H1 (cell line): ENCODE results near the gene TBRG4. TPM values are rescaled to one million over a fixed set of nuclear protein-coding genes. Genes with fewer than 3 reads are reported as not detected.

Experiments
- CTCF ChIA-PET: fragments of 300-600 bp; sonication (Branson Sonifier 250); formaldehyde crosslinking; loops from one replicate; lab custom pipeline; 2021; ENCODE audit not compliant: partially characterized antibody; lab: Charles Lee
- POLR2A ChIA-PET: fragments of 300-600 bp; sonication (Branson Sonifier 250); formaldehyde crosslinking; loops from one replicate; lab custom pipeline; 2021; ENCODE audit warnings: inconsistent platforms; ENCODE audit not compliant: partially characterized antibody; lab: Charles Lee
- DNase-seq, 2 experiments: peaks; one replicate each; pipeline versions ENCODE4 v3.0.0 to v3.0.0-alpha.2; 2010 to 2022; ENCODE audit warnings: low spot score in 2 of 2, low read depth in 1 of 2, mixed read lengths in 1 of 2
- FAIRE-seq: peaks from 2 replicates; lab custom pipeline; 2011; peaks lifted over from hg19 to GRCh38; lab: Jason Lieb, UNC
- H2AFZ ChIP-seq: 2 replicates; pipeline ENCODE4 v1.8.1; 2012; ENCODE audit warnings: low read length, inconsistent platforms
- H2AK5ac ChIP-seq: 2 replicates; pipeline ENCODE4 v1.6.1; 2013; ENCODE audit warnings: low read depth, low read length
- H2BK120ac ChIP-seq: replicated peaks from 2 replicates; pipeline ENCODE3; 2013; ENCODE audit warnings: low read depth, low read length, inconsistent platforms
- H2BK12ac ChIP-seq: 2 replicates; pipeline ENCODE4 v1.6.1; 2013; ENCODE audit warnings: low read depth, low read length
- H2BK15ac ChIP-seq: 2 replicates; pipeline ENCODE4 v1.6.1; 2013; ENCODE audit warnings: low read length
- H2BK20ac ChIP-seq: 2 replicates; pipeline ENCODE4 v1.6.1; 2013; ENCODE audit warnings: low read length
- H2BK5ac ChIP-seq: 2 replicates; pipeline ENCODE4 v1.6.1; 2013; ENCODE audit warnings: low read depth, low read length
- H3K14ac ChIP-seq: 2 replicates; pipeline ENCODE4 v1.6.1; 2013; ENCODE audit warnings: inconsistent platforms; ENCODE audit not compliant: insufficient read length
- H3K18ac ChIP-seq: 2 replicates; pipeline ENCODE4 v1.6.1; 2013; ENCODE audit warnings: low read length; ENCODE audit errors: extremely low read depth
- H3K23ac ChIP-seq: 2 replicates; pipeline ENCODE4 v1.6.1; 2013; ENCODE audit warnings: inconsistent platforms; ENCODE audit not compliant: insufficient read length
- H3K23me2 ChIP-seq: 2 replicates; pipeline ENCODE4 v1.6.1; 2013; ENCODE audit warnings: low read depth, low read length
- H3K27ac ChIP-seq: 2 replicates; pipeline ENCODE4 v1.6.1; 2011; ENCODE audit warnings: low read depth, low read length, inconsistent platforms
- H3K27me3 ChIP-seq, 4 experiments: replicated peaks in 1 of 4; 1 replicate in 1 of 4; 2 replicates in 3 of 4; pipeline versions ENCODE4 v1.6.1 to v1.8.1; 2011 to 2013; ENCODE audit warnings: low read length in 3 of 4, mild to moderate bottlenecking in 3 of 4, inconsistent platforms in 2 of 4, mixed read lengths in 2 of 4, moderate library complexity in 1 of 4; ENCODE audit not compliant: control insufficient read depth in 3 of 4, insufficient read depth in 3 of 4; ENCODE audit errors: extremely low read depth in 1 of 4
- H3K36me3 ChIP-seq, 4 experiments: 2 replicates each; pipeline versions ENCODE4 v1.6.1 to v1.8.1; 2011 to 2013; ENCODE audit warnings: mild to moderate bottlenecking in 4 of 4, low read length in 3 of 4, moderate library complexity in 2 of 4, control low read depth in 1 of 4, inconsistent platforms in 1 of 4; ENCODE audit not compliant: insufficient read depth in 4 of 4, control insufficient read depth in 2 of 4
- H3K4ac ChIP-seq: replicated peaks from 2 replicates; pipeline ENCODE3; 2013; ENCODE audit warnings: low read length, low read depth, mixed read lengths, inconsistent platforms; ENCODE audit not compliant: insufficient read length
- H3K4me1 ChIP-seq, 4 experiments: replicated peaks in 1 of 4; 1 replicate in 1 of 4; 2 replicates in 3 of 4; pipeline versions ENCODE4 v1.6.1 to v1.8.1; 2011 to 2013; ENCODE audit warnings: low read length in 3 of 4, inconsistent platforms in 2 of 4, mixed read lengths in 1 of 4; ENCODE audit not compliant: insufficient read depth in 4 of 4, control insufficient read depth in 3 of 4
- H3K4me2 ChIP-seq, 2 experiments: 2 replicates each; pipeline versions ENCODE4 v1.6.1 to v1.8.1; 2011 to 2013; ENCODE audit warnings: low read depth in 2 of 2, low read length in 2 of 2, control low read depth in 1 of 2, inconsistent platforms in 1 of 2, mild to moderate bottlenecking in 1 of 2; ENCODE audit not compliant: insufficient read depth in 1 of 2
- H3K4me3 ChIP-seq, 4 experiments: fragments of 200-600, 300-600 bp in 1 of 4; sonication (generic), shearing (Covaris generic), sonication (Bioruptor Twin) in 1 of 4; 2 replicates each; pipeline versions ENCODE4 v1.5.1 to v1.8.1; 2011 to 2016; ENCODE audit warnings: low read length in 4 of 4, low read depth in 3 of 4, control low read depth in 2 of 4, inconsistent platforms in 2 of 4, mild to moderate bottlenecking in 2 of 4, mixed read lengths in 1 of 4, moderate library complexity in 1 of 4; ENCODE audit not compliant: insufficient read depth in 2 of 4; ENCODE audit errors: extremely low read depth in 1 of 4
- H3K56ac ChIP-seq: replicated peaks from 2 replicates; pipeline ENCODE3; 2013; ENCODE audit warnings: low read depth, mild to moderate bottlenecking, mixed read lengths, low read length, inconsistent platforms; ENCODE audit not compliant: insufficient read length
- H3K79me1 ChIP-seq: 2 replicates; pipeline ENCODE4 v1.6.1; 2013; ENCODE audit warnings: low read depth, low read length, control low read depth
- H3K79me2 ChIP-seq, 2 experiments: 2 replicates each; pipeline versions ENCODE4 v1.6.1 to v1.8.1; 2012 to 2013; ENCODE audit warnings: low read length in 2 of 2, mild to moderate bottlenecking in 2 of 2, inconsistent platforms in 1 of 2; ENCODE audit not compliant: insufficient read depth in 2 of 2, control insufficient read depth in 1 of 2
- H3K9ac ChIP-seq, 4 experiments: replicated peaks in 1 of 4; 1 replicate in 1 of 4; 2 replicates in 3 of 4; pipeline versions ENCODE4 v1.6.1 to v1.8.1; 2011 to 2013; ENCODE audit warnings: low read depth in 3 of 4, low read length in 3 of 4, control low read depth in 2 of 4, mild to moderate bottlenecking in 2 of 4, moderate library complexity in 2 of 4, inconsistent platforms in 1 of 4; ENCODE audit errors: extremely low read depth in 1 of 4
- H3K9me3 ChIP-seq, 2 experiments: 2 replicates each; pipeline versions ENCODE4 v1.6.1 to v1.8.1; 2012 to 2013; ENCODE audit warnings: mild to moderate bottlenecking in 2 of 2, moderate library complexity in 2 of 2, control low read depth in 1 of 2, inconsistent platforms in 1 of 2, low read depth in 1 of 2, low read length in 1 of 2, mixed read lengths in 1 of 2; ENCODE audit not compliant: insufficient read depth in 2 of 2
- H4K20me1 ChIP-seq, 2 experiments: replicated peaks in 1 of 2; 2 replicates each; pipeline versions ENCODE3 to v1.8.1; 2011 to 2013; ENCODE audit warnings: inconsistent platforms in 2 of 2, low read length in 2 of 2, mild to moderate bottlenecking in 1 of 2; ENCODE audit not compliant: insufficient read depth in 2 of 2, control insufficient read depth in 1 of 2
- H4K5ac ChIP-seq: 2 replicates; pipeline ENCODE4 v1.6.1; 2013; ENCODE audit warnings: low read length, low read depth, mixed read lengths, inconsistent platforms; ENCODE audit not compliant: insufficient read length
- H4K8ac ChIP-seq: 2 replicates; pipeline ENCODE4 v1.8.0; 2013; ENCODE audit warnings: mild to moderate bottlenecking, moderate library complexity, low read length, inconsistent platforms; ENCODE audit not compliant: insufficient read depth; ENCODE audit errors: extremely low read depth
- H4K91ac ChIP-seq: replicated peaks from 2 replicates; pipeline ENCODE3; 2013; ENCODE audit warnings: low read length, mixed read lengths, inconsistent platforms; ENCODE audit not compliant: insufficient read length
- BACH1 ChIP-seq: IDR thresholded peaks from 2 replicates; pipeline ENCODE4 v1.6.1; 2012; ENCODE audit warnings: low read length, improper control_type of control experiment
- BCL11A ChIP-seq, 2 experiments: IDR thresholded peaks; one replicate each; pipeline ENCODE4 v1.6.1; 2011; ENCODE audit warnings: low read depth in 2 of 2, low read length in 2 of 2, mild to moderate bottlenecking in 2 of 2
- FOSL1 ChIP-seq: IDR thresholded peaks from 2 replicates; pipeline ENCODE4 v1.6.1; 2011; ENCODE audit warnings: mild to moderate bottlenecking, low read depth, low read length, moderate library complexity; ENCODE audit not compliant: insufficient read depth
- GABPA ChIP-seq: IDR thresholded peaks from 2 replicates; pipeline ENCODE4 v1.6.1; 2011; ENCODE audit warnings: mild to moderate bottlenecking, low read length, moderate library complexity, borderline replicate concordance; ENCODE audit not compliant: insufficient read depth
- GTF2F1 ChIP-seq: IDR thresholded peaks from 2 replicates; pipeline ENCODE4 v1.6.1; 2012; ENCODE audit warnings: low read depth, low read length, improper control_type of control experiment, borderline replicate concordance
- HDAC2 ChIP-seq, 2 experiments: fragments of 300-600 bp in 1 of 2; sonication (generic) in 1 of 2; IDR thresholded peaks; 2 replicates each; pipeline ENCODE4 v1.6.1; 2011 to 2012; ENCODE audit warnings: low read depth in 2 of 2, low read length in 2 of 2, mild to moderate bottlenecking in 2 of 2, moderate library complexity in 2 of 2, borderline replicate concordance in 1 of 2, inconsistent platforms in 1 of 2
- JUN ChIP-seq: IDR thresholded peaks from 2 replicates; pipeline ENCODE4 v1.6.1; 2011; ENCODE audit warnings: low read depth, mild to moderate bottlenecking, improper control_type of control experiment, low read length
- PHF8 ChIP-seq: fragments of 200-600 bp; sonication (generic); conservative IDR thresholded peaks from 2 replicates; pipeline ENCODE4 v1.7.1; 2012; ENCODE audit warnings: low read depth, mild to moderate bottlenecking, inconsistent platforms, low read length, moderate library complexity
- SIRT6 ChIP-seq: IDR thresholded peaks from one replicate; pipeline ENCODE4 v1.7.1; 2012; ENCODE audit warnings: low read length, inconsistent platforms
- SRF ChIP-seq: IDR thresholded peaks from 2 replicates; pipeline ENCODE4 v1.6.1; 2011; ENCODE audit warnings: mild to moderate bottlenecking, low read depth, low read length, moderate library complexity
- TBP ChIP-seq: IDR thresholded peaks from 2 replicates; pipeline ENCODE4 v1.6.1; 2011; ENCODE audit warnings: low read depth, low read length, improper control_type of control experiment
- TCF12 ChIP-seq: IDR thresholded peaks from 2 replicates; pipeline ENCODE4 v1.6.1; 2011; ENCODE audit warnings: low read depth, mild to moderate bottlenecking, low read length
- TEAD4 ChIP-seq: IDR thresholded peaks from 2 replicates; pipeline ENCODE4 v1.6.1; 2012; ENCODE audit warnings: low read depth, low read length, inconsistent platforms, mixed read lengths
- YY1 ChIP-seq: IDR thresholded peaks from 2 replicates; pipeline ENCODE4 v1.6.1; 2011; ENCODE audit warnings: low read depth, mild to moderate bottlenecking, low read length
- ZNF274 ChIP-seq: IDR thresholded peaks from 2 replicates; pipeline ENCODE4 v1.7.0; 2012; ENCODE audit warnings: low read length, borderline replicate concordance; ENCODE audit errors: extremely low read depth
- WGBS, 2 experiments: shearing (Covaris generic) in 1 of 2; methylation state at CpG; one replicate each; pipeline versions ENCODE4 v1.1.6 to v1.1.7; 2013 to 2015; ENCODE audit warnings: low lambda C conversion rate in 2 of 2, mixed read lengths in 2 of 2, inconsistent platforms in 1 of 2, low coverage in 1 of 2, missing lambda C conversion rate in 1 of 2; ENCODE audit not compliant: insufficient replicate concordance in 2 of 2, insufficient coverage in 1 of 2, insufficient read length in 1 of 2; ENCODE audit errors: extremely low coverage in 1 of 2, missing lambda C conversion rate in 1 of 2; 5-methylcytosine and 5-hydroxymethylcytosine counted together
- polyA plus RNA-seq, 7 experiments: library from polyadenylated mRNA; depleted of rRNA in 3 of 7; stranded (reverse) in 5 of 7; unstranded in 2 of 7; fragments of >200 nt in 5 of 7; fragments of 200-250 nt in 2 of 7; gene quantifications; 1 replicate in 5 of 7; 2 replicates in 1 of 7; 4 replicates in 1 of 7; pipeline versions ENCODE4 v1.2.1 to v1.2.3, GENCODE V29; 2011 to 2013; ENCODE audit warnings: missing spikeins in 2 of 7, mixed read lengths in 2 of 7
- total RNA-seq: library from RNA; stranded (reverse); fragmentation: NEBNext Ultra II Directional; extraction: Animal tissue kit (Norgen Biotek cat#: 25700); gene quantifications from 2 replicates; pipeline ENCODE4 v1.2.1, GENCODE V29; 2021

TBRG4 gene
- total and polyA plus RNA-seq, 2 of the 8 experiments (the other 6 are each of a cell fraction or from before 2014, with no cell fraction given): 110 to 137 TPM

- Histone ChIP-seq H2BK12ac (no peak overlapping the region), H3K79me1 (no peaks in the 10 kb centered on the region; the same call in 1 of the 2 replicates), H2AFZ (no peak overlapping the region), H3K9ac (no peak overlapping the region), H3K4me2 (no peak overlapping the region), H3K56ac (no peak overlapping the region), H2BK120ac (no peak overlapping the region), H3K9me3 (no peaks in the 10 kb centered on the region), H3K27me3 (no peaks in the 10 kb centered on the region), H3K23me2 (no peaks in the 10 kb centered on the region), H3K4me3 (no peak overlapping the region), H3K14ac (no peak overlapping the region), H2AK5ac (no peak overlapping the region), H2BK5ac (no peak overlapping the region), H4K91ac (no peak overlapping the region), H3K18ac (no peak overlapping the region), H3K36me3 (peaks cover 0 to 3% (median 0%) of the 10 kb centered on the region in 4 experiments; a peak in 2 of 8 replicates), H4K5ac (no peak overlapping the region), H3K27ac (no peak overlapping the region), H2BK15ac (no peak overlapping the region), H3K79me2 (no peaks in the 10 kb centered on the region), H4K20me1 (peaks cover 5 to 6% of the 10 kb centered on the region in 2 experiments), H3K23ac (no peak overlapping the region), H3K4ac (no peak overlapping the region), H2BK20ac (no peak overlapping the region), H4K8ac (no peak overlapping the region), H3K4me1 (no peaks in the 10 kb centered on the region)
- ChIA-PET CTCF (interaction anchor here (1.3 to 1.7 kb wide), 3 partner anchors 11 to 19 kb away, joined by 3 to 5 read pairs (median 5); no protein-coding TSS in a partner anchor), POLR2A (interaction anchor here (0.9 kb wide), 1 partner anchor 46 kb away, joined by 3 read pairs; no protein-coding TSS in a partner anchor)
- DNase-seq (no peak), FAIRE-seq (no peak)
- 92% methylated on average over 2 of the region's 2 CpGs; no CpG with 5 or more reads in 1 of the 2 experiments for WGBS, 2 experiments
- TF ChIP-seq BACH1: no peak
- no peak for TF ChIP-seq TBP
- TF ChIP-seq PHF8: no peak
- TF ChIP-seq HDAC2 (IDR thresholded peaks at IDR 0.05; ENCODE audit: borderline replicate concordance in 1 of 2, low read depth in 2 of 2, low read length in 2 of 2): no peak
- no peak for TF ChIP-seq SRF
- no peak for TF ChIP-seq ZNF274
- TF ChIP-seq JUN: no peak
- no peak for TF ChIP-seq SIRT6
- TF ChIP-seq BCL11A (IDR thresholded peaks at IDR 0.05; ENCODE audit: low read depth in 2 of 2, low read length in 2 of 2): no peak
- TF ChIP-seq GTF2F1: no peak
- no peak for TF ChIP-seq FOSL1
- no peak for TF ChIP-seq YY1
- no peak for TF ChIP-seq TEAD4
- TF ChIP-seq TCF12: no peak
- TF ChIP-seq GABPA: no peak
Observed at GRCh38 chr7:45050198-45050597, 61.3 kb downstream of the TBRG4 start.
